ENCODE measurements around the gene MANSC1.

- TF ChIP-seq, protein P1, sequence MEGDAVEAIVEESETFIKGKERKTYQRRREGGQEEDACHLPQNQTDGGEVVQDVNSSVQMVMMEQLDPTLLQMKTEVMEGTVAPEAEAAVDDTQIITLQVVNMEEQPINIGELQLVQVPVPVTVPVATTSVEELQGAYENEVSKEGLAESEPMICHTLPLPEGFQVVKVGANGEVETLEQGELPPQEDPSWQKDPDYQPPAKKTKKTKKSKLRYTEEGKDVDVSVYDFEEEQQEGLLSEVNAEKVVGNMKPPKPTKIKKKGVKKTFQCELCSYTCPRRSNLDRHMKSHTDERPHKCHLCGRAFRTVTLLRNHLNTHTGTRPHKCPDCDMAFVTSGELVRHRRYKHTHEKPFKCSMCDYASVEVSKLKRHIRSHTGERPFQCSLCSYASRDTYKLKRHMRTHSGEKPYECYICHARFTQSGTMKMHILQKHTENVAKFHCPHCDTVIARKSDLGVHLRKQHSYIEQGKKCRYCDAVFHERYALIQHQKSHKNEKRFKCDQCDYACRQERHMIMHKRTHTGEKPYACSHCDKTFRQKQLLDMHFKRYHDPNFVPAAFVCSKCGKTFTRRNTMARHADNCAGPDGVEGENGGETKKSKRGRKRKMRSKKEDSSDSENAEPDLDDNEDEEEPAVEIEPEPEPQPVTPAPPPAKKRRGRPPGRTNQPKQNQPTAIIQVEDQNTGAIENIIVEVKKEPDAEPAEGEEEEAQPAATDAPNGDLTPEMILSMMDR (conservative IDR thresholded peaks at IDR 0.05 in 1 of 2, IDR thresholded peaks at IDR 0.05 in 1 of 2; ENCODE audit: extremely low read depth in 1 of 2, insufficient read depth in 1 of 2, low read depth in 1 of 2, low read length in 2 of 2), result no peak
- no peak for TF ChIP-seq EZH2 (IDR thresholded peaks at IDR 0.05; ENCODE audit: borderline replicate concordance, low read length)
Observed at GRCh38 chr12:12397184-12397583, 47.1 kb upstream of the MANSC1 start.
